Mesendoderm (in vitro differentiated cells): Measurements from ENCODE around the gene DERL3. TPM values are rescaled to one million over a fixed set of nuclear protein-coding genes. Genes with fewer than 3 reads are reported as not detected.

Experiments used
- DNase-seq: peaks from one replicate; pipeline ENCODE4 v3.0.0; 2013
- H2AK5ac ChIP-seq: 2 replicates; pipeline ENCODE4 v1.6.1; 2013; ENCODE audit warnings: low read length, inconsistent platforms
- H2BK120ac ChIP-seq: 2 replicates; pipeline ENCODE4 v1.6.1; 2013; ENCODE audit warnings: low read depth, mild to moderate bottlenecking, low read length, moderate library complexity, mixed read lengths
- H2BK15ac ChIP-seq: replicated peaks from 2 replicates; pipeline ENCODE4 v1.6.1; 2013; ENCODE audit warnings: low read depth, mild to moderate bottlenecking, moderate library complexity
- H2BK5ac ChIP-seq: 2 replicates; pipeline ENCODE4 v1.6.1; 2013; ENCODE audit warnings: low read length, inconsistent platforms
- H3K18ac ChIP-seq: 2 replicates; pipeline ENCODE4 v1.6.1; 2013; ENCODE audit warnings: mild to moderate bottlenecking, low read length, mixed read lengths
- H3K23ac ChIP-seq: one replicate; pipeline ENCODE4 v1.6.1; 2013; ENCODE audit warnings: low read length
- H3K27ac ChIP-seq: 2 replicates; pipeline ENCODE4 v1.5.1; 2013; ENCODE audit warnings: low read depth, mild to moderate bottlenecking, inconsistent platforms, low read length, moderate library complexity
- H3K27me3 ChIP-seq: 2 replicates; pipeline ENCODE4 v1.6.1; 2013; ENCODE audit warnings: low read length, control low read depth, mild to moderate bottlenecking, inconsistent platforms; ENCODE audit not compliant: insufficient read depth, poor library complexity
- H3K36me3 ChIP-seq: 2 replicates; pipeline ENCODE4 v1.6.1; 2013; ENCODE audit warnings: low read length, inconsistent platforms; ENCODE audit not compliant: control insufficient read depth, insufficient read depth
- H3K4ac ChIP-seq: one replicate; pipeline ENCODE4 v1.6.1; 2013; ENCODE audit warnings: low read depth, mild to moderate bottlenecking, low read length, moderate library complexity
- H3K4me1 ChIP-seq: 2 replicates; pipeline ENCODE4 v1.6.1; 2013; ENCODE audit warnings: low read depth, low read length, inconsistent platforms; ENCODE audit not compliant: control insufficient read depth
- H3K4me2 ChIP-seq: 2 replicates; pipeline ENCODE4 v1.6.1; 2013; ENCODE audit warnings: low read length
- H3K4me3 ChIP-seq: 2 replicates; pipeline ENCODE4 v1.5.1; 2013; ENCODE audit warnings: mild to moderate bottlenecking, low read length
- H3K56ac ChIP-seq: one replicate; pipeline ENCODE4 v1.6.1; 2013; ENCODE audit warnings: low read length
- H3K79me1 ChIP-seq: 2 replicates; pipeline ENCODE4 v1.6.1; 2013; ENCODE audit warnings: low read length, inconsistent platforms
- H3K79me2 ChIP-seq: 2 replicates; pipeline ENCODE4 v1.6.1; 2013; ENCODE audit warnings: mild to moderate bottlenecking, low read length; ENCODE audit not compliant: control insufficient read depth, insufficient read depth
- H3K9ac ChIP-seq: 2 replicates; pipeline ENCODE4 v1.6.1; 2013; ENCODE audit warnings: low read length, inconsistent platforms
- H4K5ac ChIP-seq: one replicate; pipeline ENCODE4 v1.6.1; 2013; ENCODE audit warnings: low read length
- H4K8ac ChIP-seq: one replicate; pipeline ENCODE4 v1.6.1; 2013; ENCODE audit warnings: low read depth, mild to moderate bottlenecking, control low read depth, low read length, moderate library complexity
- WGBS: extraction: QIAGEN DNeasy Blood & Tissue Kit; methylation state at CpG from one replicate; pipeline ENCODE4 v1.1.7; 2013; ENCODE audit warnings: low lambda C conversion rate, missing lambda C conversion rate; ENCODE audit not compliant: insufficient coverage; ENCODE audit errors: extremely low coverage; 5-methylcytosine and 5-hydroxymethylcytosine counted together
- small RNA-seq: library from polyadenylated mRNA; stranded (forward); fragments of <200 nt; extraction: miRNeasy Mini kit (QIAGEN cat#:217004); gene quantifications from one replicate; pipeline ENCODE3, GENCODE V24; 2013; ENCODE audit not compliant: insufficient read depth

DERL3 gene

GRCh38 chr22:23786752-23787599 is 51.8 kb downstream of the DERL3 start, which contains the start of gene SMARCB1:
Gene SMARCB1, plus strand, starts transcription at chr22:23786966. Its CDS starts 204 bp downstream, at chr22:23787170.
- Histone ChIP-seq H3K23ac (peak within 1 kb of the TSS; percentile 80), H3K4me3 (peak within 1 kb of the TSS; percentile 98), H3K4me2 (peak within 1 kb of the TSS; percentile 99), H2BK120ac (peak within 1 kb of the TSS; percentile 76), H3K27ac (peak within 1 kb of the TSS; percentile 100), H2AK5ac (peak within 1 kb of the TSS; percentile 4), H3K79me2 (peaks cover 39% of the 10 kb centered on the region), H4K8ac (peak within 1 kb of the TSS; percentile 100), H3K4me1 (peaks cover 3% of the 10 kb centered on the region), H3K79me1 (peaks cover 24% of the 10 kb centered on the region), H3K27me3 (no peaks in the 10 kb centered on the region), H3K4ac (peak within 1 kb of the TSS; percentile 100), H2BK5ac (peak within 1 kb of the TSS; percentile 91), H2BK15ac (no peak within 1 kb of the TSS), H3K18ac (peak within 1 kb of the TSS; percentile 100), H4K5ac (no peak within 1 kb of the TSS), H3K36me3 (peaks cover 2% of the 10 kb centered on the region), H3K9ac (peak within 1 kb of the TSS; percentile 99), H3K56ac (peak within 1 kb of the TSS; percentile 100)
- no CpG with 5 or more reads among the region's 97 CpGs for WGBS
- DNase-seq: peak; percentile 93

- H3K27ac ChIP-seq: no peak overlapping the region
- peak overlapping the region; percentile 4 for H2AK5ac ChIP-seq
- H3K4me1 ChIP-seq: peaks cover 3% of the 10 kb centered on the region
- no peak overlapping the region for H4K5ac ChIP-seq
- peaks cover 33% of the 10 kb centered on the region for H3K79me2 ChIP-seq
- peaks cover 18% of the 10 kb centered on the region for H3K79me1 ChIP-seq
- H3K56ac ChIP-seq: peak overlapping the region; percentile 96
- no peak overlapping the region for H4K8ac ChIP-seq
- H3K4ac ChIP-seq: peak overlapping the region; percentile 82
- H3K23ac ChIP-seq: no peak overlapping the region
- H2BK5ac ChIP-seq: no peak overlapping the region
- H3K9ac ChIP-seq: peak overlapping the region; percentile 85
- H3K18ac ChIP-seq: peak overlapping the region; percentile 12
- H3K27me3 ChIP-seq: no peaks in the 10 kb centered on the region
- no peak overlapping the region for H2BK120ac ChIP-seq
- no peak for DNase-seq
- no peaks in the 10 kb centered on the region for H3K36me3 ChIP-seq
- H2BK15ac ChIP-seq: no peak overlapping the region
- H3K4me3 ChIP-seq: no peak overlapping the region
- no CpG with 5 or more reads among the region's 9 CpGs for WGBS
- peak overlapping the region; percentile 76 for H3K4me2 ChIP-seq
These were observed 52.5 kb downstream of the DERL3 start for GRCh38 chr22:23786261-23786710.

Small RNA genes lying within 50 kb of the gene (small RNA-seq; reads per million reads assigned to genes)
- gene RN7SL268P: not detected
